ENCODE measurements around the gene UBD.

The UBD gene

DNA sequence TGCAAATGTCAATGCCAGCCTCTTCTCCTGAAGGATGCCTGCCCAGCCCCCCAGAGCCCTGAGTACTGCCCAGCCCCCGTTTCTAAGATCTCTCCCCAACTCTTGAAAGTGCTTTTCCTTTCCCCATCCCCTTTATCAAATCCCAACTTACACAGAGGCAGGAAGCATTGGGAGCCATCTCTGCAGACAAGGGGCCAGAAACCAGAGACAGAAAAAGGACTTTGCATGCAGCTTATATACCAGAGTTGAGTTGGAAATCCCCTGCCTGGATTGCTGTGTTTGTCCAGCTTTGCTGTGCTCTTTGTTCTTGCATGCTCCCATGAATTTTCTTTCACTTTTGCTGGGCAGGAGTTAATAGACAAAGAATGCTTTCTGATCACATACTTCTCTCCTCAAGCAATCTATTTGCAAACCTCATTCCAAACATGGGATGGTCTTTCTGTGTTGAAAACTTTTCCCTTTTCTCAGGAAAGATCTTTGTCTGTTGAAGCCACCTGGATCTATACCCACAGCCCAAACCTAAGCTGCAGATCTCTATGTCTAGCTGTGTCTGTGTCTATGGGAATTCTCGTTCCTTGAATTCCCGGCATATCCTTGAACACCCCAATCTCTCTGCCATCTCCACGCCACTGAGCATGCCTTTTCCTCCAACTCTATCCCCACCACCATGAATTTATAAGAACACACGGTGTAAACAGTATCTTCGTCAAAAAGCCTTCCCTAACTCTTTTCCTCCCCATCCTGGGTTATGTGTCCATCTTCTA is at the start of gene UBD:
UBD (minus strand) TSS at position 209 of the 764 bp plus-strand sequence; CDS start at position 178, 31 bp downstream.
- no peak for DNase-seq (ENCODE audit: low read depth in 2 of 2)

- DNase-seq (ENCODE audit: low read depth in 2 of 2), result no peak
These were observed 48.6 kb upstream of the UBD start for GRCh38 chr6:29608131-29608530.

DNA sequence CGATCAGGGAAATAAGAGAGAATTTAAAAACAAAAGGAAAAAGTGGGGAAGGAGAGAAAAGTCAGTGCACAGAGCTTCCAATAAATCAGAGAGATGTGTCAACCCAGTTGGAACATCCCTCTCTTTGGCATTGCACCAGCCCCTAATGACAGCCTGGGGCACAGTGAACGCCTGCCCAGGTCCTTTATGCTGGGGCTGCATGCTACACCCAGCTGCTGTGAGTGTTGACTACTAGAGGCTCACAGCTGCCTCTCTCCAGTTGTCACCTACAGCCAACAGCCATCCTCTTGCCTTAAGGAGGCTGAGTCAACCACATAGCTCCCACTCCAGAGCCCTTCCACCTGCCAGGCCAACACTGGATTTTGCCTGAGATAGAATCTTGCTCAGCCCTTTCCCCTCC is 44.4 kb upstream of the UBD start:
- DNase-seq (ENCODE audit: low read depth in 2 of 2), result no peak

DNA sequence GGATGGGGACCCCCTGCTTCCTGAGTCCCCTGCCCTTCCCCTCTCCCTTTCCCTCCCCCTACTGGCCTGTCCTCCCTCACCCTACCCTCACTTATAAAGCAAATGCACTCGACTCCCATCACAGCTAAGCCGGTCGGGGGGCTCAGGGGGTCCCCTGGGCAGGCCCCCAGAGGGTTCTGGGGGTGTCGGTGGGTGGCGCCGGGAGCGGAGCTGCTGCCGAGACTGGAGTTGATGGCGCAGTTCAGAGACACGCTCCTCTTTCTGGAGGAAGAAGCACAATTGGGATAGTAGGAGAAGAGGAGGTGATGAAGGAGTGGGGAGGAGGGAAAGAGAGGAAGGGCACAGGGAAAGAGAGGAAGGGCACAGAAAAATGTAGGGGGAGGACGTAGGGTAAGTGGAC is 43.9 kb upstream of the UBD start:
- no peak for DNase-seq (ENCODE audit: low read depth in 2 of 2)

DNA sequence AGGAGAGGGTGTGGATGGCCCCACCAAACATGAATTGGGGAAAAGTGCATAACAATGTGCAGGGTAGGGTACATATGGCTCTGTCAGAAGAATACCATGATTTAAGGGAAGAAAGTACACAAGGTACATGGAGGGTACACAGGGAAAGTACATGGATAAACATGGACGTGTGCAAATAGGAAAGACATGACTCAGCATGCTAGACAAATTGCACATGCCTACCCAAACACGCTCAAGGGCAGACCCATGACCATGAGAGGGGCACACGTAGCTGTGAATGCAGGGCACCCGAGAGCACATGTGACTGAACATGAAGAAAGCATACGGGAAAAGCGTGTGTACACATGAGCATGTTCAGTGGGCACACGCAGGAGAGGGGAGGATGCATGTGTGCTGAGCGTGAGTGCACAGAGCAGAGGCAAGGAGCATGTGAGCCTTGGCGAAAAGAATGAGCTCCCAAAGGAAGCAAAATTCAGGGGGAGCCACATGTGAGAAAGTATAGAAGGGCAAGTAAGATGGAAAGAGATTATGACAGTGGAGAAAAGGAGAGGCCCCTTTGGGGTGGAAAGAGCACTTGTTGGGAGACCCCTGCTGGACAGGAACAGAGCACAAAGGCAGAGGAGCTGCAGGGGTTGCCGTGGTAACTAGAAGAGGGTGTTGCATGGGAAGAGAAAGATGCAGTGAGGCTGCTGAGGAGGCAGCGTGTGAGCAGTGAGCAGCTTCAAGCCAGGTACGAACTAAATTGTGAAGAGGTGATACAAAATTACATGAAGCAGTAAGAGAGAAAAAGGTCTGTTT is 43.2 kb upstream of the UBD start:
- DNase-seq (ENCODE audit: low read depth in 2 of 2), result no peak

DNA sequence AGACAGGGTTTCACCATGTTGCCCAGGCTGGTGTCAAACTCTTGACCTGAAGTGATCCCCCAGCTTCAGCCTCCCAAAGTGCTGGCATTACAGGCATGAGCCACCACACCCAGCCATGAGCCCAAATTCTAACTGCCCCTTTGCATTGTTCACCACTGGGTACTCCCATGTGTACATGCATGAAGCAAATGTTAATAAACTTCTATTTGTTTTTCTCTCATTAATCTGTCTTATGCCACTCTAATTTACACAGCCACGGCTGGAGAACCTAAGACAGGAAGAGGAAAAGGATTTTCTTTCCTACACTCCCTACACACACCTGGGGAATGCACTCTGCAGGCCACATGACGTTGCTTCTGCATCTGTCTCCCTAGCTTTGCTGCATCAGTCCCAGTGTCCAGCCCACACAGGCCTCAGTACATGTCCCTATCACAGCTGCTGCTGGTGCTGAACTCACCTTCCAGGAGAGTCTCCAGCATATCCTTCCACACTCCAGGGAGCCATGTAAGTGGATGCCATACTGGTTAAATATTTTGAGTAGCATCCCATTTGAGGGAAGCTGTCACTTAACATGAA is 38.7 kb upstream of the UBD start:
- DNase-seq (ENCODE audit: low read depth in 2 of 2), result no peak

GRCh38 chr6:29597184-29597583 is 37.7 kb upstream of the UBD start:
- no peak for DNase-seq (ENCODE audit: low read depth in 2 of 2)

- DNase-seq (ENCODE audit: low read depth in 2 of 2), result no peak
These were observed 36.9 kb upstream of the UBD start for GRCh38 chr6:29596381-29596900.

GRCh38 chr6:29593199-29593855 is 33.8 kb upstream of the UBD start:
- DNase-seq (ENCODE audit: low read depth in 2 of 2), result no peak

- DNase-seq (ENCODE audit: low read depth in 2 of 2), result no peak
These were observed 32.1 kb upstream of the UBD start for GRCh38 chr6:29591677-29592076.

- no peak for DNase-seq (ENCODE audit: low read depth in 2 of 2)
These were observed 30.8 kb upstream of the UBD start for GRCh38 chr6:29590218-29590808.

DNA sequence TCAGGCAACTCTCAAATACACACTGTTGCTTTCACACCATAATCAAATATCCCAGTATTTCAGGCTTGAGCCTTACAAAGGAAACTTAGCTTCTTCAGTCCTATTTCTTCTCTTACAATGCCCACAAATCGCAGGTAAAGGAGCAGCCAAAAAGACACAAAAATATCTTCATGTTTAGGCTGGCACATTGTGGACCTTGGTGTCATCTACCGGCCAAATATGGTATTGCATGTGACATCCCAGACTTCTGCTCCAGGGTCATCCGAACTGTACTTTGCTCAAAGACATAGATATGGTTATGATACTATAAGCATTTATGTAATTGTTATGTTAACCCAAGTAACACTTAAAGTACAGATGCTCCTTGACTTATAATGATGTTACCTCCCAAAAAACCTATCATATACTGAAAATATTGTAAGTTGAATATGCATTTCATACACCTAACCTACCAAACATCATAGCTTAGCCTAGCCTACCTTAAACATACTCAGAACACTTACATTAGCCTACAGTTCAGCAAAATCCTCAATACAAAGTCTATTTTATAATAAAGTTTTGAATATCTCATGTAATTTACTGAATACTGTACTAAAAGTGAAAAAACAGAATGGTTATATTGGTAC is 30.0 kb upstream of the UBD start:
- DNase-seq (ENCODE audit: low read depth in 2 of 2), result peak in 1 of 2 donors; percentile 25

GRCh38 chr6:29584821-29585220 is 25.3 kb upstream of the UBD start, which contains the start of gene OR2H2:
OR2H2 (plus strand) TSS chr6:29585121; CDS start chr6:29587945, 2,824 bp downstream.
- no peak for DNase-seq (ENCODE audit: low read depth in 2 of 2)

DNA sequence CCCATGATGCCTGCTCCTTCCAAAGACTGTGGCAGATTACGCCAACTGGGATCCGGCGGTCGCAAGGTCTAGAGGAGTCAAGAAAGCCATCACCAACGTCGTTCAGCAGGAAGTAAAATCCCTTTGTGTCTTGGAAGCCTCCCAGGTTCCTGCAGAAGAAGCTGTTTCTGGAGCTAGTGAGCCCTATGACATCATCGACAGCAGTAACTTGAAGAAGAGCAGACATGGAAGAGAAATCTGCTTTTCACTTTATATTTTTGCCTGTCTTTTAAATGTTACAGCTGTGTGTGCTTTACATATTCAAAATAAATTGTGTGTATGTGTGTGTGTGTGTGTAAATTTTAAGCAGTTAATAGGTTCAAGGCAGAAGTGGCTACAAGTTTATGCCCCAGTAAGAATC is 18.0 kb upstream of the UBD start:
- DNase-seq (ENCODE audit: low read depth in 2 of 2), result no peak

DNA sequence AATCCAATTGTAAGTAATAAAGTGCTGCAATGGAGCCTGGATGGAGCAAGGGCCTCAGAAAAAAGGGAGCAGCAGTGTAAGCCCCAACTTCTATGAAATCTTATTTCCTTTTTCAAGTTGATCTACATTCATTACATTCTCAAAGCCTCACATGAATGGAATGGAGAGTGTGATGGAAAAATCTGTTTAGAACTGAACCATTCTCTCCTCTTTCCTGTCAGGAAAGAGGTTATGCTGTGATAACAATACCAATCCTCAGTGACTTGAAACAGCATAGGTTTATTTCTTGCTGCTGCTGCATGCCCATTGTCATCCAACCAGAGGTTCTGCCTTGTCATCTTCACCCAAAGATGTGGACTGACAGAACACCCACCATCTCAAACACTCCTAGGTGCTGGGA is 16.5 kb upstream of the UBD start:
- DNase-seq (ENCODE audit: low read depth in 2 of 2), result no peak

GRCh38 chr6:29567991-29568390 is 8.5 kb upstream of the UBD start:
- DNase-seq (ENCODE audit: low read depth in 2 of 2), result no peak

DNA sequence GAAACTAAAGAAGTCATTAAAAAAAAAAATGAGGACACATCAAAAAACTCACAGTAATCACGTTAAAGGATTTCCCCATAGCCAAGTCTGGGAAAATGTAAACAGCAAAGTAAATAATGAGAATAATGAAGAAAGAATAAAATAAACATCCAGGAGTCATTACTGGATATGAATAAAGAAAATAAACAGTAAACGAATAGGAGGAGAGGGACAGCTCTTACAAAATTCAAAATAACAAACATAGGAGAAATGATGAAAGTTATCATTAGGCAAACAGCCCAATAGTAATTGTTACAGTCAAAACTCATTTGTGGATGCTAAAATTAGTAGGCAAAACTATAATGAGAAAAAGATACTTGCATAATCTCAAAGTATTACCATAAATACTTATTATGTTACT is 8.0 kb upstream of the UBD start:
- no peak for DNase-seq (ENCODE audit: low read depth in 2 of 2)

GRCh38 chr6:29566856-29567255 is 7.3 kb upstream of the UBD start:
- DNase-seq (ENCODE audit: low read depth in 2 of 2), result no peak

- DNase-seq (ENCODE audit: low read depth in 2 of 2), result no peak
These were observed 5.3 kb upstream of the UBD start for GRCh38 chr6:29564875-29565274.

DNA sequence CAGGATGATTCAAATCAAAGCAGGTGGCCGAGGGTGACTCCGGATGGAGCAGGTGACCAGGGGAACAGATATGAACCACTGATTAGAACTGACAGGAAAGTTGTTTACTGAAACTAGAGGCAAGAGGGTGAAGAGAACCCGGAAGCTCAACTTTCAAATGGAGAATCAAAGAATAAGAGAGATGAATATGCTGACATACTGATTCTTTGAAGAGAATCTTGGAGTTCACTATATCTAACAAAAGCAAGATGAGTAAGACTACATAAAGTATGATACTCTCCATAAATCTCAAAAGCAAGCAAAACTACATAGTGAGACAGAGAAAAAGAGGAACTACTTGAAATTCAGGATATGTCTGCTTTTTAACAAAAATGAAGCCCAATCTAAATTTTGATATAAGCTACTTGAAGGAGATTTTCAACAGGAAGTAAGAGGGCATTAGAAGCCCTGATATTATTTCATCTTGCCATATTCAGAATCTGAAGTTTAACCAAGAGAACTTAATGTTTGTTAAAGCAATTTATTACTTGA is 4.0 kb upstream of the UBD start:
- no peak for DNase-seq (ENCODE audit: low read depth in 2 of 2)
